Cardiac fibroblast (primary cell): ENCODE results near the gene ADGRA3.

Experiments used
- DNase-seq, 2 donors: peaks; one replicate each; pipeline versions ENCODE4 v3.0.0 to v3.0.0-alpha.2; 2010; ENCODE audit warnings: low read depth in 2 of 2
- H3K4me3 ChIP-seq, 2 donors: replicated peaks in 1 of 2; 1 replicate in 1 of 2; 2 replicates in 1 of 2; pipeline ENCODE4 v1.5.1; 2011; ENCODE audit warnings: low read depth in 2 of 2, low read length in 2 of 2, mild to moderate bottlenecking in 2 of 2, moderate library complexity in 1 of 2
- TF ChIP-seq, protein P1 (sequence below): IDR thresholded peaks from one replicate; pipeline ENCODE4 v1.5.1; 2011; ENCODE audit warnings: low read depth, mild to moderate bottlenecking, low read length, inconsistent platforms

The ADGRA3 gene

GRCh38 chr4:22430626-22431025 lies 85.2 kb downstream of the ADGRA3 start:
- no peak overlapping the region for H3K4me3 ChIP-seq
- TF ChIP-seq, protein P1, sequence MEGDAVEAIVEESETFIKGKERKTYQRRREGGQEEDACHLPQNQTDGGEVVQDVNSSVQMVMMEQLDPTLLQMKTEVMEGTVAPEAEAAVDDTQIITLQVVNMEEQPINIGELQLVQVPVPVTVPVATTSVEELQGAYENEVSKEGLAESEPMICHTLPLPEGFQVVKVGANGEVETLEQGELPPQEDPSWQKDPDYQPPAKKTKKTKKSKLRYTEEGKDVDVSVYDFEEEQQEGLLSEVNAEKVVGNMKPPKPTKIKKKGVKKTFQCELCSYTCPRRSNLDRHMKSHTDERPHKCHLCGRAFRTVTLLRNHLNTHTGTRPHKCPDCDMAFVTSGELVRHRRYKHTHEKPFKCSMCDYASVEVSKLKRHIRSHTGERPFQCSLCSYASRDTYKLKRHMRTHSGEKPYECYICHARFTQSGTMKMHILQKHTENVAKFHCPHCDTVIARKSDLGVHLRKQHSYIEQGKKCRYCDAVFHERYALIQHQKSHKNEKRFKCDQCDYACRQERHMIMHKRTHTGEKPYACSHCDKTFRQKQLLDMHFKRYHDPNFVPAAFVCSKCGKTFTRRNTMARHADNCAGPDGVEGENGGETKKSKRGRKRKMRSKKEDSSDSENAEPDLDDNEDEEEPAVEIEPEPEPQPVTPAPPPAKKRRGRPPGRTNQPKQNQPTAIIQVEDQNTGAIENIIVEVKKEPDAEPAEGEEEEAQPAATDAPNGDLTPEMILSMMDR: no peak
- no peak for DNase-seq

DNA sequence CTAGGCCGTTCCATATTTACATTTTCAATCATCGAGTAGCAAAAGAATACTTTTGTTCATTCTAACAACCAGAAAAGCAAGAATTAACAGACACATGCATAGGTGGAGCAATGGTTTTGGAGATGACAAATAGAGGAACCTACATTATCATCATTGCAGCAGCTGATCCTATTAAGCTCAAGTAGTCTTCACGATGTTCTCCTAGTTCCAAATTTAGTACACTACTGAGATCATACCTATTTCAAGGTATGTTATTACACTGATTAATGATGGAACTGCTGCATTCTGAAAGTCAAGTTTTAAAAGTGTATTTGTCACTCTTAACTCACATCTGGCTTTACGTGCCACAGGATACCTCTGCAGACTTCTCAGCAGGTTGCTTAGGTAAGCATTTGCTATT lies 87.4 kb downstream of the ADGRA3 start:
- H3K4me3 ChIP-seq: no peak overlapping the region
- DNase-seq: no peak
- TF ChIP-seq, protein P1: no peak

GRCh38 chr4:22427675-22428074 lies 88.2 kb downstream of the ADGRA3 start:
- no peak overlapping the region for H3K4me3 ChIP-seq
- no peak for DNase-seq
- TF ChIP-seq, protein P1: no peak

- H3K4me3 ChIP-seq: no peak overlapping the region
- TF ChIP-seq, protein P1: no peak
- no peak for DNase-seq
These were observed 95.6 kb downstream of the ADGRA3 start for GRCh38 chr4:22420291-22420690.

- TF ChIP-seq, protein P1: no peak
- no peak overlapping the region for H3K4me3 ChIP-seq
- DNase-seq: peak in 1 of 2 donors; percentile 1
These were observed 98.5 kb downstream of the ADGRA3 start for GRCh38 chr4:22417408-22417807.

DNA sequence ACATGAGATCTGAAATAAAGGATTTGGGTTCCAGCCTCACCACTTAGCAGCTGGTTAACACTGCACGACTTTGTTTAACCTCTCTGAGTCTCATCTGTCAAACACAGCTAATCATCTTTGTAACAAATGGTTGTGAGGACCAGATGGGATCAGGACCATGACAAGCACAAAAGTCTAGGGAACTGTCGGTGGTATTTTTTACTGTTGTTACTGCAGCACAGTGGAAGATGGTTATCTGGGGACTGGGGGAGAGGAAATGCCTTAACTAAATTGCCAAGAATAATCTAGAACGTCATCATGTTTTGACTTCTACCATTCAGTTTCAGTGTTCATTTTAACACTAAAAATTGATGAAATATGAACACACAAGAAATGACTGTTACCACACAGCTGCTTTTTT lies 99.5 kb downstream of the ADGRA3 start:
- TF ChIP-seq, protein P1: no peak
- DNase-seq: peak; percentile 20 to 30
- no peak overlapping the region for H3K4me3 ChIP-seq

DNA sequence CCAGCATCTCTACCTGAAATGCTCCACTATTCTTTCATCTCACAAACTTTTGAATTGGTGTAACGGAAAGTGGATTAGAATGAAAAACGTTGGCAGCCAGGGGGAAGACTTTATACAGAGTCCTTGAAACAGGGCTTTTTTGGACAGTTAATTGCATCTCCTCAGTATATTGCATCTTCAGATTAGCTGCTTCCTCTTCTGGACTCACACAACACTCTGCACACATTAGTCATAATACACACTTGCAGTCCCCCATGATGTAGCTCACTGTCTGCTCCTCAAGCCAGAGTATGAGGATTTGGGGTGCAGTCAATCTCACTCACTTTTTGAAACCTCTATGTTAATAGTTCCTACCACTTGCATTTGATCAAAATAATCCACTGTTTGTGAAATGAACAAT lies 101.0 kb downstream of the ADGRA3 start:
- H3K4me3 ChIP-seq: no peak overlapping the region
- TF ChIP-seq, protein P1: no peak
- no peak for DNase-seq
